Testis (tissue), 3 donors: ENCODE measurements around the gene MSANTD7. TPM values are rescaled to one million over a fixed set of nuclear protein-coding genes. Genes with fewer than 3 reads are reported as not detected.

ENCODE experiments used
- DNase-seq: peaks from one replicate; pipeline ENCODE4 v3.0.0-alpha.2; 2019
- H3K27ac ChIP-seq, 2 donors: fragments of 200-600 bp; sonication (generic); one replicate each; pipeline ENCODE4 v1.5.1; 2019
- H3K27me3 ChIP-seq: fragments of 200-600 bp; sonication (generic); one replicate; pipeline ENCODE4 v1.5.1; 2019
- H3K36me3 ChIP-seq: fragments of 200-600 bp; sonication (generic); one replicate; pipeline ENCODE4 v1.5.1; 2017; ENCODE audit warnings: low read depth; ENCODE audit errors: missing control alignments
- H3K4me1 ChIP-seq: fragments of 200-600 bp; sonication (generic); one replicate; pipeline ENCODE4 v1.5.1; 2019
- H3K4me3 ChIP-seq, 2 donors: fragments of 200-600 bp; sonication (generic); one replicate each; pipeline ENCODE4 v1.5.1; 2017 to 2019
- H3K9me3 ChIP-seq: fragments of 200-600 bp; sonication (generic); one replicate; pipeline ENCODE4 v1.5.1; 2017
- CTCF ChIP-seq, 3 experiments: fragments of 450-650 bp in 2 of 3; fragments of 200-600 bp in 1 of 3; sonication (generic) in 1 of 3; IDR thresholded peaks; one replicate each; pipeline ENCODE4 v1.5.1; 2016 to 2019; ENCODE audit warnings: antibody characterized with exemption in 3 of 3, mild to moderate bottlenecking in 2 of 3, moderate library complexity in 1 of 3
- POLR2A ChIP-seq: fragments of 450-650 bp; IDR thresholded peaks from one replicate; pipeline ENCODE4 v1.6.1; 2017; ENCODE audit warnings: antibody characterized with exemption, mild to moderate bottlenecking, moderate library complexity
- WGBS, 2 donors: methylation state at CpG; one replicate each; pipeline ENCODE4 v1.1.5; 2018; 5-methylcytosine and 5-hydroxymethylcytosine counted together
- intact Hi-C: fragments of 100-400 bp; cut with DNase I; formaldehyde crosslinking; loops from one replicate; pipeline ENCODE4 v1.15.1; 2023; ENCODE audit warnings: low total_unique reads
- polyA plus RNA-seq: library from polyadenylated mRNA; stranded (reverse); fragments of 350-450 nt; fragmentation: Illumina TruSeq; extraction: RNeasy Lipid Tissue Mini Kit (QIAGEN cat#74804); gene quantifications from one replicate; pipeline ENCODE4 v1.2.3, GENCODE V29; 2014; ENCODE audit warnings: low read depth, low replicate concordance; ENCODE audit not compliant: insufficient read depth
- total RNA-seq, 2 donors: library from RNA; depleted of rRNA; stranded (reverse); fragments of >200 nt; gene quantifications; one replicate each; pipeline ENCODE4 v1.2.3, GENCODE V29; 2016

Gene MSANTD7
- total and polyA plus RNA-seq, 3 donors from 2014 or later, result 14.3 to 16.0 (median 15.3) TPM

DNA sequence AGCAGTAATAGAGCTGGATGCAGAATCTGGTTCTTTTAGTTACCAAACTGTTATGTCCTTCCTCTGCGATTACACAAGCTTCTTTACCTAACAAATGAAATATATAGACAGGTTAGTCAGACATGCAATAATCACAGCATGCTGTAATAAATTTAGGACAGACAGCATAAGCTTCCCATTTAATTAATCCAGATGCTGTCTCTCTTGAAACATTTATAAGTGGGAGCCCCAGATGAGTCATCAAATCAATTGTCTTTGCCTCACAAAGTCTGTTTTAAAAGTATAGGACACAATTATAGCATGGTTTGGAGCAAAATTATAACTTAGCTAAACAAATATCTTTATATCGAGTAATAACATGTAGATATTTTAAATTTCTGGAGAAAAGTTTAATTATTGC lies 1.9 kb upstream of the MSANTD7 start:
- no peak overlapping the region for H3K4me3 ChIP-seq
- no peaks in the 10 kb centered on the region for H3K27me3 ChIP-seq
- H3K36me3 ChIP-seq, result no peaks in the 10 kb centered on the region
- peaks cover 10% of the 10 kb centered on the region for H3K4me1 ChIP-seq
- peak overlapping the region; percentile 90 to 98 for H3K27ac ChIP-seq
- WGBS, 2 donors, result 93 to 97% methylated on average over 2 of the region's 2 CpGs
- no peak for TF ChIP-seq POLR2A
- TF ChIP-seq CTCF (IDR thresholded peaks at IDR 0.05), result no peak
- no peak for DNase-seq
- no peaks in the 10 kb centered on the region for H3K9me3 ChIP-seq
- intact Hi-C loops, result no loop called here

GRCh38 chr10:14837003-14837756 lies 926 bp upstream of the MSANTD7 start:
- H3K4me1 ChIP-seq, result peaks cover 10% of the 10 kb centered on the region
- H3K9me3 ChIP-seq, result no peaks in the 10 kb centered on the region
- H3K27ac ChIP-seq, result peak overlapping the region; percentile 90 to 98
- H3K27me3 ChIP-seq, result no peaks in the 10 kb centered on the region
- TF ChIP-seq POLR2A (no peak), CTCF (IDR thresholded peaks at IDR 0.05) (no peak)
- peak overlapping the region; percentile 91 to 95 for H3K4me3 ChIP-seq
- intact Hi-C loops, result no loop called here
- no peaks in the 10 kb centered on the region for H3K36me3 ChIP-seq
- 12 to 15% methylated on average over 14 of the region's 14 CpGs for WGBS, 2 donors
- DNase-seq, result no peak

- peaks cover 10% of the 10 kb centered on the region for H3K4me1 ChIP-seq
- WGBS, 2 donors, result 0% methylated on average over 10 to 44 of the region's 60 CpGs
- H3K9me3 ChIP-seq, result no peaks in the 10 kb centered on the region
- peak overlapping the region; percentile 90 to 98 for H3K27ac ChIP-seq
- intact Hi-C loops, result no loop called here
- H3K4me3 ChIP-seq, result peak overlapping the region; percentile 91 to 95
- H3K36me3 ChIP-seq, result no peaks in the 10 kb centered on the region
- TF ChIP-seq POLR2A, result no peak
- TF ChIP-seq CTCF (IDR thresholded peaks at IDR 0.05), result no peak
- peak; percentile 54 for DNase-seq
- H3K27me3 ChIP-seq, result no peaks in the 10 kb centered on the region
Observed at GRCh38 chr10:14838582-14839304, 637 bp downstream of the MSANTD7 start.

DNA sequence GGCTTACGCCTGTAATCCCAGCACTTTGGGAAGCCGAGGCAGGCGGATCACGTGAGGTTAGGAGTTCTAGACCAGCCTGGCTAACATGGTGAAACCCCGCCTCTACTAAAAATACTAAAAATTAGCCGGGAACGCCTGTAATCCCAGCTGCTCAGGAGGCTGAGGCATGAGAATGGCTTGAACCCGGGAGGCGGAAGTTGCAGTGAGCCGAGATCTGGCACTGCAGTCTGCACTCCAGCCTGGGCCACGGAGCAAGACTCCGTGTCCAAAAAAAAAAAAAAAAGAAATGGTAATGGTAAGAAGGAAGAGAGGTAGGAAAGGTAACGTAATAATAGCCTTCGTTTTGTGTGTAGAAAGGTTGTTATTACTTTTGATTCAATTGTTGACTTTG lies 1.2 kb downstream of the MSANTD7 start:
- intact Hi-C loops, result no loop called here
- H3K4me3 ChIP-seq, result peak overlapping the region; percentile 91 to 95
- H3K9me3 ChIP-seq, result no peaks in the 10 kb centered on the region
- H3K36me3 ChIP-seq, result no peaks in the 10 kb centered on the region
- peak; percentile 25 for DNase-seq
- H3K27me3 ChIP-seq, result no peaks in the 10 kb centered on the region
- 5 to 9% methylated on average over 14 of the region's 14 CpGs for WGBS, 2 donors
- peak overlapping the region; percentile 90 to 98 for H3K27ac ChIP-seq
- TF ChIP-seq CTCF (IDR thresholded peaks at IDR 0.05) (no peak), POLR2A (no peak)
- H3K4me1 ChIP-seq, result peaks cover 10% of the 10 kb centered on the region
